Duodenal mucosa (tissue), 2 donors: ENCODE results near the gene UBE2O.

ENCODE experiments used
- H3K27ac ChIP-seq: one replicate; pipeline ENCODE4 v1.7.0; 2013; ENCODE audit warnings: low read depth, low read length
- H3K27me3 ChIP-seq, 2 donors: one replicate each; pipeline ENCODE4 v1.7.0; 2013; ENCODE audit warnings: low read length in 2 of 2, control low read depth in 1 of 2; ENCODE audit not compliant: insufficient read depth in 2 of 2, control insufficient read depth in 1 of 2
- H3K36me3 ChIP-seq, 2 donors: one replicate each; pipeline ENCODE4 v1.7.0; 2013; ENCODE audit warnings: low read length in 2 of 2, control low read depth in 1 of 2; ENCODE audit not compliant: insufficient read depth in 2 of 2, control insufficient read depth in 1 of 2
- H3K4me1 ChIP-seq, 2 donors: one replicate each; pipeline ENCODE4 v1.7.0; 2013; ENCODE audit warnings: low read length in 2 of 2, control low read depth in 1 of 2; ENCODE audit not compliant: insufficient read depth in 2 of 2, control insufficient read depth in 1 of 2
- H3K4me3 ChIP-seq, 2 donors: one replicate each; pipeline ENCODE4 v1.7.0; 2013; ENCODE audit warnings: low read length in 2 of 2, low read depth in 1 of 2
- H3K9ac ChIP-seq, 2 donors: one replicate each; pipeline ENCODE4 v1.7.0; 2013; ENCODE audit warnings: low read length in 2 of 2, low read depth in 1 of 2
- H3K9me3 ChIP-seq, 2 donors: one replicate each; pipeline ENCODE4 v1.7.0; 2013; ENCODE audit warnings: low read length in 2 of 2, control low read depth in 1 of 2; ENCODE audit not compliant: control insufficient read depth in 1 of 2

The UBE2O gene

DNA sequence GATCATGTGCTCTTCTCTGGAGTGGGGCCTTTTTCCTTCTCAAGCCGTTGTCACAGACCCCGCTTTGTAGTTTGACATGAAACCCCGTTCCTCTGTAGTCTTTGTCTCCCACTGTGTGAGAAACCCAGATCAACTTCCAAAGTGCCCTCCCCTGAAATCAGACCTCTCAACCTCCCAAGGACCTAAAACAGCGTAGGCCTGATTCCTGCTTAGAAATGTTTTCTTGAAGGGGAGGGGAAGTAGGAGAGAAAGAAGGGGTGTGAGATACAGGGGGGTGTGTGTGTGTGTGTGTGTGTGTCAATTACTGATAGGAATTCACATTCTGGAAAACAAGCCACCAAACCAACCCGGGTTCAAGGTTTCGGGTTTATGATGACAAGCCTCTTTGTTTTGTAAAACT, 1.4 kb downstream of the UBE2O start:
- Histone ChIP-seq H3K27ac (no peak overlapping the region), H3K4me1 (peaks cover 18 to 24% of the 10 kb centered on the region in 2 donors), H3K9ac (peak overlapping the region in 1 of 2 donors; percentile 73), H3K27me3 (no peaks in the 10 kb centered on the region), H3K36me3 (no peaks in the 10 kb centered on the region), H3K9me3 (no peaks in the 10 kb centered on the region), H3K4me3 (peak overlapping the region; percentile 77 to 79)

GRCh38 chr17:76449126-76449525, 3.8 kb downstream of the UBE2O start:
- no peak overlapping the region for H3K9ac ChIP-seq
- peaks cover 20 to 29% of the 10 kb centered on the region in 2 donors for H3K4me1 ChIP-seq
- H3K9me3 ChIP-seq, result no peaks in the 10 kb centered on the region
- H3K27ac ChIP-seq, result no peak overlapping the region
- no peak overlapping the region for H3K4me3 ChIP-seq
- H3K27me3 ChIP-seq, result no peaks in the 10 kb centered on the region
- no peaks in the 10 kb centered on the region for H3K36me3 ChIP-seq

- no peak overlapping the region for H3K9ac ChIP-seq
- H3K36me3 ChIP-seq, result no peaks in the 10 kb centered on the region
- H3K27ac ChIP-seq, result no peak overlapping the region
- H3K27me3 ChIP-seq, result no peaks in the 10 kb centered on the region
- no peaks in the 10 kb centered on the region for H3K9me3 ChIP-seq
- peaks cover 20 to 29% of the 10 kb centered on the region in 2 donors for H3K4me1 ChIP-seq
- H3K4me3 ChIP-seq, result no peak overlapping the region
Observed at GRCh38 chr17:76447931-76448652, 4.9 kb downstream of the UBE2O start.

DNA sequence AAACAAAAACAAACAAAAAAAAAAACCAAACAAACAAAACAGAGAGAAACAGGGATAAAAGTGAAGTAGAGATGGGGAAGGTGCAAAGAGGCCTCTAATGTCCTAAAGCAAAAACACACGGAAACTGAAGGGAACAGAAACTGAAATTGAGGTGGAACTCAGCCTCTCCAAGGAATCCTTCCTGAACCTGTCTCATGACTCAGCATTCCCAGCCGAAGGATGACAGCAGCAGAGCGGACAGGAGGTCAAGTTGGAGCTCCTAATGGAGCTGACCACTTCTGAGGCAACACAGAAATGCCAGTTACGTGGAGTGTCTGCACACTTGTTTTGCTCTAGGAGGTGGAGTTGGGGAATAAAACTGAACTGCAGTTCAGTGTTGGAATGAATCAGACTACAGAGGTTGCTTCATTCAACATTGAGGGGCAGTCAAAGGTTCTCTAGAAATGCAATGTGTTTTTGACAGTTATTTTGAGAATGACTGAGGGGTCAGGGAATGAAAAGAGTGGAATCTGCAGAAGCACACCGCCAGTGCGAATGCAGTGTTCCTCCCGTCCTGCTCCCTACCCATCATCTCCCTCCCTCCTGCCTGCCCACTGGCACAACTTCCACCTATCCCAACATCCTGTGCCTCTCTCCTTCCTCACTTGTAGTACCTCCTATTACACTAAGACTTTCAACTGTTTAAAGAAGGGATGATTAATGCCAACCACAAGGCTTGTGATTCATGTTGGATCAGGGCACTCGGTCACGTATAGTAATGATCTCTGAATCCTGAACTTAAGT, 6.3 kb downstream of the UBE2O start:
- Histone ChIP-seq H3K9ac (no peak overlapping the region), H3K4me3 (no peak overlapping the region), H3K9me3 (no peaks in the 10 kb centered on the region)

GRCh38 chr17:76445697-76446448, 7.1 kb downstream of the UBE2O start:
- Histone ChIP-seq H3K27ac (no peak overlapping the region), H3K4me3 (no peak overlapping the region), H3K4me1 (peaks cover 12 to 16% of the 10 kb centered on the region in 2 donors), H3K27me3 (no peaks in the 10 kb centered on the region), H3K9me3 (no peaks in the 10 kb centered on the region), H3K9ac (no peak overlapping the region), H3K36me3 (no peaks in the 10 kb centered on the region)

More for the DNA sequence above, 6.3 kb downstream of the UBE2O start:
- H3K36me3 ChIP-seq, result no peaks in the 10 kb centered on the region
- H3K4me1 ChIP-seq, result peaks cover 15 to 22% of the 10 kb centered on the region in 2 donors
- H3K27me3 ChIP-seq, result no peaks in the 10 kb centered on the region
- no peak overlapping the region for H3K27ac ChIP-seq

DNA sequence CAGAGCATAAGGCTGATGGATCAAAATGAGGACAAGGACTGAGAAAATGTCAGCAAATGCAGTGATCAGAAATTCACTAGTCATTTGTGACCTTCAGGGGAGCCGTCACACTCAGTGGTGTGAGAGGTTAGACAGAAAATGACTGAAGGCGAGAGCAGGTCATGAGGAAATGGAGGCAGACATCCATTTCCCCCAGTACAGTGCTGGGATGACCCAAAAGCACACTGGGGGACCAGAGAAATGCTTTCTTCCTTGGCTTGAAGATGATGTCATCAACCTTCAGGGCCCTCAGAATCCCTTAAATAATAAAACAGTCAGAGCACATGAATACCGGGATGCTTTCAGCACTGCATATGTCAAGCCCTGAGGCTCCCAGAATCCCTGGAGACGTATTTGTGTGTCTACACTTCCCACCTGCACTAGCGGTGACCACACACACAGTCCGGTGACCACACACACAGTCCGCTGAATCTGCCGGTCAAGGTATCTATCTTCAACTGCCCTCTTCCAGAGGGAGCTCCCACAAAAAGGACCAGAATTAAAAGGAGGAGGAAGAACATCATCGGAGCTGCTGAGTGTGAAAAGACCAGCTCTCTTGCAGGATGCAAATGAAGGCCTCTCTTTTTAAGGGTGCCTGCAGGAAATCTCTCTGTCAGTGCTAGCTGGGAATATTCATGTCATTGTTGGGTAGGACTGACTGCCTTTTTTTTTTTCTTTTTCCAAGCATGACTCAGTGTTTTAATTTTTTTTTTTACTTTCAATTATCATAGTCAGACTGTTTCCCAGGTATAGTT, 8.2 kb downstream of the UBE2O start:
- Histone ChIP-seq H3K4me1 (peaks cover 13% of the 10 kb centered on the region in 2 donors), H3K9ac (no peak overlapping the region), H3K27ac (no peak overlapping the region), H3K27me3 (no peaks in the 10 kb centered on the region), H3K9me3 (no peaks in the 10 kb centered on the region), H3K4me3 (no peak overlapping the region), H3K36me3 (no peaks in the 10 kb centered on the region)

- Histone ChIP-seq H3K27ac (no peak overlapping the region), H3K4me3 (no peak overlapping the region), H3K27me3 (no peaks in the 10 kb centered on the region), H3K9ac (no peak overlapping the region), H3K36me3 (no peaks in the 10 kb centered on the region), H3K9me3 (no peaks in the 10 kb centered on the region), H3K4me1 (peaks cover 13 to 15% of the 10 kb centered on the region in 2 donors)
Observed at GRCh38 chr17:76442341-76443338, 10.3 kb downstream of the UBE2O start.

- H3K9ac ChIP-seq, result no peak overlapping the region
- peaks cover 8% of the 10 kb centered on the region in 2 donors for H3K4me1 ChIP-seq
- H3K36me3 ChIP-seq, result no peaks in the 10 kb centered on the region
- H3K9me3 ChIP-seq, result no peaks in the 10 kb centered on the region
- H3K27ac ChIP-seq, result no peak overlapping the region
- H3K27me3 ChIP-seq, result no peaks in the 10 kb centered on the region
- H3K4me3 ChIP-seq, result no peak overlapping the region
Observed at GRCh38 chr17:76441686-76442340, 11.1 kb downstream of the UBE2O start.
